GM04504 (cell line): Measurements from ENCODE around the gene CARS2.

Experiments
- DNase-seq: peaks from one replicate; pipeline ENCODE4 v3.0.0-alpha.2; 2012; ENCODE audit warnings: low read depth

CARS2 gene

DNA sequence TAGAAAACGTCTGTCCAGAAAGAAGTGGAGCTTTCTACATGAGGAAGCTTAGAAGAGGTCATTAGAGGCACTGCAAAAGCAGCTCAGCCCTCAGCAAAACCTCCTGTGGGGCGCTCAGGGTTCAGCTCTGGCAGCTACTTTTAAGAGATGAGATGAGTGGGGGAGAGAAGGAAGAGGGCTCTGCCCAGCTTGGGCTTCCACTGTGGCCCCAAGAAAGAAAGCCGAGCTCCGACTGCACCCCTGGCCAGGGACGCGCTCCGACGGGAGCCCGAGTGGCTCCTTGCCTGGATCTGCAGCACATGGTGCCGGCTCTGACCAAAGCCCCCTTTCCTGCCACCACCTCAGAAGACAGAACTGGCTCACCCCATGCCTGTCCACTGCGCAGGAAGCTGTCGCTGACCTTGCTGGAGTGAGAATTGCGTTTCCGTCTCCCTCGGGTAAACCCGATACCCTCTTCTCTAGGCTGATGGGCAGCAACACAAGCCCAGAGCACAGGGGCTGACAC is 54.1 kb downstream of the CARS2 start:
- no peak for DNase-seq

- DNase-seq, result no peak
These were observed 54.6 kb downstream of the CARS2 start for GRCh38 chr13:110651271-110651670.

GRCh38 chr13:110650436-110650835 is 55.5 kb downstream of the CARS2 start:
- no peak for DNase-seq

DNA sequence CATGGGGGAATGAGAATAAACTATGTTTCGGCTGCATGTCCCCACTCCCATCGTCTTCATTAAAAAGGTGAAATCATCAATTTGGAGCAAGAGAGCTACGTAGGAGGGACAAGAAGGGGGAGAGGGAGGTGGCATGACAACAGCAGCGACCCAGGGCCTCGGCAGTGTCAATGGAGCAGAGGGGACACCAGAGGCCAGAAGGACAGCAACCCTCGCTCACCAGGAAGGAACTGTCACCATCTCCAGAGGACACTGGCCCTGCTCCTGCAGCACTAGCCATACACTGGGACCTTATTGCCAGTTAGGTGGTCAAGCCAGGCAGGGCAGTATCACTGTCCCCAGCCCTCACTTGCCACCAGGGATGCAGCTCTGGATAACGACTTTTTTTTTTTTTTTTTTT is 56.4 kb downstream of the CARS2 start:
- no peak for DNase-seq

DNA sequence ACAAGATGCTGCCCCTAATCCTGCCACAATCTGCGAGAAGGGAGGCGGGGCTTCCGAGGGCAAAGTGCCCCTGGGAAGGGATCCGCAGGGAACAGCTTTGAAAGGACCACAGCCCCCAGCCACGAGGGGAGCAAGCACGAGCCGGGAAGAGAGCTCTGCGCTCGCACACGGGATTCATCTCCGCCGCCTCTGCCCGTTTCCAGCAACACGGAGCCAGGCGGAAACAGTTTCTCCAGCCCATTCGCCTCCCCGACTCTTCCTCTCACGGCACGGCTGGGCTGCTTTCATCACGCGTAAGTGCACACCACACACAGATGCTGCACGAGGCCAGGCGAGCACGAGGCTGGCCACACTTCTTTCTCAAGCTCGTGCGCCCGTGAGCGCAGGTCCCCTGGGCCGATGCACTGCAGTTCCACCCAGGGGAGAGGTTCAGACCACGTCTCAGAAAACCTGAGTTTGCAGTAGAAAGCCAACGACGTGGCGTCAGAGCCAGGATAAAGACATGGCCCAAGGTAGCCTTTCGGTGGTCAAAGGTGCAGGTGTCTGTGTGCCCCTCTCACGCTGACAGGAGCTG is 57.0 kb downstream of the CARS2 start:
- no peak for DNase-seq

DNA sequence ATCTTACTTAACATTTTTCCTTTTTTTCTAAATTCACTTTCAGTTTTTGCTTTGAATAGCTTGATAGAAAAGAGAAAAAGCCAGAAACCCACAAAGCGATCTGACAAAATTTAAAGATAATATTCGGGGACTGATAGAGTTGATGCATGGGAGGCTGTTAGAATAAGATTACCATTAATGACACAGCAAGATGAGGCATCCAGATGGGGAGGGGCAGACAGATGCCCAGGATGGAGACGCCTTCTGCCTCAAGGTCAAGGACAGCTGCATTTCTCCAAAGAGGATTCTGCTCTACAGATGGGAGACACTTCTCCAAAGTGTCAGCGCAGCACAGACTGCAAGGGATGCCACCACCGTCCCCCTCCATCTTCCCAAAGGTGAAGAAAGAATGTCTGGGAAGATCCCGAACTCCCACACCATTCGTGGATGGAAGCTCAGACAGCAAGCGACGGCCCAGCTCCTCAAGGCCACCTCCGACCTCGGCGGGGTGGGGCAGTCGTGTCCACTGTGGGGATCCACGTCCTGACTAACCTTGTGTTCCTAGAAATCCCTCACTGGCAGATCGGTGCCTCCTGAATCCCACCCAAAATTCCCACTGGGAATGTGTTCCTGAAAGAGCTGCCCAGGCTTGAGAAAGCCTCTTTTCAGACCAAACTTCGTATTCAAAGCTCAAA is 57.6 kb downstream of the CARS2 start:
- DNase-seq, result no peak

GRCh38 chr13:110647365-110647737 is 58.6 kb downstream of the CARS2 start:
- no peak for DNase-seq

- DNase-seq, result no peak
These were observed 59.2 kb downstream of the CARS2 start for GRCh38 chr13:110646442-110647364.

- no peak for DNase-seq
These were observed 60.2 kb downstream of the CARS2 start for GRCh38 chr13:110645750-110646149.

DNA sequence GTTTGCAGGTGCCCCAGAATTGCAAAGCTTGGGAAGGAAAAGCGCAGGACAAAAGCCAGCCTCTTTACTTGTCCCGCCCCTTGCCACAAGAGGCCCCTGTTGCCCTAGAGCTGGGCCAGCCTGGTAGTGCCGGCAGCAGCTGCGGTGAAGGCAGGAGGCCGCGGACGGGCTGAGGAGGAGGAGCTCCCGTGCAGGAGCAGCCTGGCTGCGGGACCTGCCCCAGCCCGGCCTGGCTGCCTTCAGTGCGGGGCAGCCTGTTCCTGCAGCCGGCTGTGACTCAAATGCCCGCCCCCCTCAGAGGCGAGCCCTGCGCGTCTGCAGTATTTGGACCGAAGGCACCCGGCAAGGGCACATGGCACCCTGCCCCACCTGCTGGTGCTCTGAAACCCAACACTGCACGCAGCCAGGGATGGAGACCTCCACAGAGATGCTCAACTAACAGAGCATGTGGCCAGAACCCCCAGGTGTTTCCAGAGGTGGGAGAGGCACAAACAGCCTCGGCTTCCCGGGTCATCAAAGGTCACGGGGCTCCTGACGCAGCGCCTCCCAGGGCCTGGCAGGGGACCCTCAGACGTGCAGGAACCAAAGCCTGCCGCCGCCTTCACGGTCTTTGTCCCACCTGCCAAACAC is 60.9 kb downstream of the CARS2 start:
- DNase-seq, result no peak

DNA sequence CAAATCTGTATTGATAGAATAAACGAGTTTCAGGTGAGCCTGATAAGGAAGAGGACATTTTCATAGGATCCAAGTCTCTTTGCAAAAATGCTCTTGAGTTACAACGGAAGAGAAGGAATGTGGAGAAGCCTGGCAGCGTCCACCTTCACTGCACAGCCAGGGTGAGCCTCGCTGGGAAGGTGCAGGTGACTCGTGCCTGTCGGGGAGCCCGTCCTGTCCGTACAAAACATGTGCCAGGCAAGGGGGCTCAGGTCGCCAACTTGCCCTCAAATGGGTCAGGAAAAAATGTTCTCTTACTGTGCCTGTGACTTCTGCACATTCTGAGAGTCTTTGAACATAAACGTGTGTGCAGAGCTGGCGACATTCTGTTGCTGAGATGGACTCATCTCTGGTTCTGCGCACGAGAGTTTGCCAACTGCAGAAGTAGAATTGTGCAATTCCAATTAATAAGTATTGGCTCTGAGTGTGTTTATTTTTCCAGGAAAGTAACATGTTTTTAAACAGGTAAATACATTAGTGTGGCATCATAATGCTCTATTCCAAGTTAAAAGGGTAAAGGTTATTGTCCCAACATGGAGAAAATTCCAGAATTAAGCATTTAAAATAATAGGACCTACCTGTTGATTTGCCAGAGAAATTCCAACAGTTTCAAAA is 62.0 kb downstream of the CARS2 start:
- no peak for DNase-seq

- DNase-seq, result no peak
These were observed 62.6 kb downstream of the CARS2 start for GRCh38 chr13:110643324-110643723.

DNA sequence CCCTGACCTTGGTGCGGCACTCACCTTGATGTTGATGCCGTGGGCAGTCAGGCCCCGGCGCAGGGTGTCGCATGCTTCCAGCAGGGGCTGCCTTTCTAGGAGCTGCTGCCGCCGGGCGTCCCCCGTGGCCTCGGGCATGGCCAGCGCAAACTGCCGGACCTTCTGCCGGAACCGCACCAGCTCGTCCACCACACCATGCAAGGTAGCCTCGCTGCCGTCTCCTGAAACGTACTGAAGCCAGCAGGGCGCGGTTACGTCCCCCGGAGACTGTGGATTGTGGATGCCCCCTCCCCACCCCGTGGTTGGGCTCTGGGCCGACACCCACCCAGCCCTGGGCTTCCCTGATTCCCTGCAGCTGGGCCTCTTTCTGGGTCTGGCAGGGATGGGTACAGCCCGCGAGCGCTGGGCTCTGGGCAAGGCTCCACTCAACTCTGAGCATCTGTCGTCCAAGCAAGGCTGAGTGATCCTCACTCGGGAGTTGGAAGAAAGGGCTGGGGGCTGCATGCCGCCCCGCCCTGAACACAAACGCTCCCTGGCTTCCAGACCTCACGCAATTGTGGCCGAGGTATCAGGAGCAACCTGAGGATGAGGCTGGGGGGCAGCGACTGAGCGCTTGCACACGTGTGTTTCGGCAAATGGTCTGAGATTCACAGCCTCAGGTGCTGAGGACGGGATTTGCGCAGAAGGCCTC is 63.5 kb downstream of the CARS2 start:
- no peak for DNase-seq

GRCh38 chr13:110641055-110642015 is 64.6 kb downstream of the CARS2 start:
- DNase-seq, result no peak

GRCh38 chr13:110640591-110641029 is 65.3 kb downstream of the CARS2 start:
- no peak for DNase-seq

DNA sequence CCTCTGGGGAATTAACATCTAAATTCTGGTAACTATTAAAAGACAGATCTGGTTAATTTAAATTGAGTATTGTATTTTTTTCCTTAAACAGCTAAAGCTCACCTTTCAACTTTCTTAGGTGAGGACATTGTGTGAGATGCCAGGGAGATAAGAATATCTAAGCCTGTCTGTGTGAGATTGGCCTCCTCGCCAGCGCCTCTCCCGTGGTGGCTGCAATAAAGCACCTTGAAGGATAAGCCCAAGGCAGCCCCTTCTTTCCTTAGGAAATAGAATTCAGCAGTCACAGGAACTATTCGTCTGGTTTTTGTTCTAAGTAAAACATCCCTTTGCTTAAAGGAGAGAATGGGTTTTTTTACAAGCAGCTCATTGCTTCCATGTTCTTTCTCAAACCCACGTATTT is 66.0 kb downstream of the CARS2 start:
- no peak for DNase-seq

DNA sequence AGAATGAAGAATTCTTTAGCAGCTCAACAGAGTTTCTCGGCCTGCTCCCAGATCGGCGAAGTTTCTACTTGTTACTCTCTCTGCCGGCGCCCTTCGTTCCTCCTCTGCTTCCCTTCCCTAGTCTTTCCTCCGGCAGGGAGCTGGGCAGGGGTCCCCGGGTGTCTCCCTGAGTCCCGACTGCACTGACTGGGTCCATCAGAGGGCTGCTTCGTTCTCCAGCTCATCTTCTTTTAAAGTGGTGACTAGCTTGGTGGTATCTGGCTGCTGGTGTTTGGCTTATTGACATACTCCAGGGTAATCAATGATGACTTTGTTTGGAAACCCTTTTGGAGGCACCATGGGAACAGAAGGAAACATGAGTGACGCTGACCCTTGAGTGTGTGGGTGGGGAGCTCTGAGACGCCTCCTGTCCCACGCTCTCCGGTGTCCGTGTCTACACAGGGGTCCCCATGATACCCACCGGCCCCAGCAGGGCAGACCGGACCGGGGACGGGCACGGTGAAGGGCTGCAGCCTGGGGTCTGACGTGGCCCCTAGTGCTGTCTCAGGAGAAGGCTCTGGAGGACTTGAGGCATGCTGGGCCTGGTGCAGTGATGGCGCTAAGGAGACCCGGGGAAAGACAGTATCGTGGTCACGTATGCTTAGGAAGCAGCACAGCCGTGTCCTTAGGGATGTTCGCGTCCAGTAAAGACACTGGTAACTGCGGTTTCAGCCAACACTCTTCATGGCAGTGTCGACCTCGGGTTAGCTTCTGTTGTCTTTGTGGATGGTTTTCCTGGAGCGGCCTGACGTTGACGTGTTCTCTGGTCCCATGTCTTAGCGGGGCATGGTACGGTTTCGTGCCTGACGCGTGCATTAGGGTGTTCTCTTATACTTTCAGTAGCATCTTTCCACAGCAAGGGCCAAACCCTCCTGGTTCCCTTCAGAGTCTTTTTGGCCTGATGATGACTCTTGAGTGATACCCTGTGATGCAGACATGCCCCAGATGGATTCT is 66.8 kb downstream of the CARS2 start:
- DNase-seq, result no peak

GRCh38 chr13:110638257-110638656 is 67.7 kb downstream of the CARS2 start:
- no peak for DNase-seq

DNA sequence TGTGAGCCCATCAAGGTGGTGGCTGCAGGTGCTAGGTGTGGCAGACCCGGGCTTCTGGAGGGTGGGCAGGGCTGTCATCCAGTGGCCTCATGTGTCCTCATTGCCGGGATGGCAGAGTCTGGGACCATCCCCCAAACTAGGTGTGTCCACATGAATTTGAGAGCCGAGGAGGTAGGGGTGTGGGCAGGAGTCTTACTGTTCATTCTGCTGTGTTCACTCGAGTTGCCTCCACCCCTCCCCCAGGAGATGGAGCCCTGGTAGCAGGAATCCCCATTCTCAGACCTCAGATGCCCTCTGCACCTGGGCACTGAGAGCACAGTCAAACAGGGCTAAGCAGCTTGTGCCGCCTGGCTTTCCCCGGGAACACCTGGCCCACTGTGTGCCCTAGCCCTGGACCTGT is 68.2 kb downstream of the CARS2 start:
- DNase-seq, result no peak
